Stromal cell of bone marrow (primary cell): ENCODE results near the gene CLCNKB.

ENCODE experiments used
- DNase-seq: peaks from one replicate; pipeline ENCODE4 v3.0.0-alpha.2; 2012; ENCODE audit warnings: low read depth

The CLCNKB gene

GRCh38 chr1:16095447-16095846 is 51.9 kb downstream of the CLCNKB start:
- no peak for DNase-seq

- no peak for DNase-seq
These were observed 55.8 kb downstream of the CLCNKB start for GRCh38 chr1:16099412-16099811.

GRCh38 chr1:16101623-16102022 is 58.0 kb downstream of the CLCNKB start:
- no peak for DNase-seq
